CD4-positive, alpha-beta memory T cell (primary cell): ENCODE results near the gene HBA1. TPM values are rescaled to one million over a fixed set of nuclear protein-coding genes. Genes with fewer than 3 reads are reported as not detected.
"Not testable (repeated sequence)": the region's sequence is repeated elsewhere in the genome, so short reads cannot be mapped to it uniquely, and the experiment has no call there.

Source experiments
- CTCF ChIA-PET: fragments of 350-600 bp; sonication (Branson Sonifier 250); formaldehyde crosslinking; loops from one replicate; lab custom pipeline; 2021; ENCODE audit warnings: inconsistent platforms; ENCODE audit not compliant: partially characterized antibody; lab: Charles Lee
- POLR2A ChIA-PET: fragments of 350-600 bp; sonication (Branson Sonifier 250); formaldehyde crosslinking; loops from one replicate; lab custom pipeline; 2021; ENCODE audit not compliant: partially characterized antibody; lab: Charles Lee
- DNase-seq, 5 donors: peaks; one replicate each; pipeline versions ENCODE4 v3.0.0 to v3.0.0-alpha.2; 2020 to 2022; ENCODE audit warnings: mixed read lengths in 1 of 5
- H3K27ac ChIP-seq: one replicate; pipeline ENCODE4 v1.7.0; 2013; ENCODE audit warnings: low read depth, low read length
- H3K27me3 ChIP-seq: 2 replicates; pipeline ENCODE4 v1.7.0; 2013; ENCODE audit warnings: mild to moderate bottlenecking, low read length, moderate library complexity; ENCODE audit not compliant: insufficient read depth
- H3K36me3 ChIP-seq: 2 replicates; pipeline ENCODE4 v1.7.0; 2013; ENCODE audit warnings: mild to moderate bottlenecking, low read length, moderate library complexity; ENCODE audit not compliant: insufficient read depth
- H3K4me1 ChIP-seq: 2 replicates; pipeline ENCODE4 v1.7.0; 2013; ENCODE audit warnings: mild to moderate bottlenecking, low read length, moderate library complexity; ENCODE audit not compliant: insufficient read depth
- H3K4me3 ChIP-seq, 2 donors: one replicate each; pipeline ENCODE4 v1.7.0; 2013; ENCODE audit warnings: low read length in 2 of 2, mild to moderate bottlenecking in 1 of 2
- H3K9me3 ChIP-seq, 2 donors: one replicate each; pipeline ENCODE4 v1.7.0; 2013; ENCODE audit warnings: low read length in 2 of 2, control low read depth in 1 of 2; ENCODE audit not compliant: control insufficient read depth in 1 of 2
- H3K27ac Mint-ChIP-seq, 7 donors: one replicate each; pipeline ENCODE4 v1.8.0; 2020 to 2021; ENCODE audit warnings: mixed read lengths in 7 of 7, mild to moderate bottlenecking in 6 of 7, inconsistent platforms in 3 of 7, moderate library complexity in 3 of 7
- H3K27me3 Mint-ChIP-seq, 2 donors: one replicate each; pipeline ENCODE4 v1.8.0; 2020 to 2021; ENCODE audit warnings: mixed read lengths in 2 of 2
- H3K36me3 Mint-ChIP-seq, 2 donors: one replicate each; pipeline ENCODE4 v1.8.0; 2020 to 2021; ENCODE audit warnings: mixed read lengths in 2 of 2, inconsistent platforms in 1 of 2, mild to moderate bottlenecking in 1 of 2
- H3K4me1 Mint-ChIP-seq, 4 donors: one replicate each; pipeline ENCODE4 v1.8.0; 2020 to 2021; ENCODE audit warnings: mixed read lengths in 4 of 4, mild to moderate bottlenecking in 1 of 4
- H3K4me3 Mint-ChIP-seq, 8 donors: one replicate each; pipeline ENCODE4 v1.8.0; 2020 to 2021; ENCODE audit warnings: mixed read lengths in 8 of 8, mild to moderate bottlenecking in 7 of 8, moderate library complexity in 6 of 8, inconsistent platforms in 3 of 8
- H3K9me3 Mint-ChIP-seq, 8 donors: one replicate each; pipeline ENCODE4 v1.8.0; 2020 to 2021; ENCODE audit warnings: mixed read lengths in 8 of 8, mild to moderate bottlenecking in 5 of 8, inconsistent platforms in 3 of 8, moderate library complexity in 1 of 8
- intact Hi-C: fragments of 100-400 bp; cut with micrococcal nuclease; formaldehyde crosslinking; loops from one replicate; pipeline ENCODE4 v1.15.1; 2023
- polyA plus RNA-seq, 2 donors: library from polyadenylated mRNA; unstranded; fragments of 300-500 nt; fragmentation: Illumina TruSeq; gene quantifications; one replicate each; pipeline ENCODE4 v1.2.3, GENCODE V29; 2021
- total RNA-seq, 2 experiments: library from RNA; stranded (reverse); gene quantifications; one replicate each; pipeline ENCODE4 v1.2.3, GENCODE V29; 2021

Gene HBA1
- total and polyA plus RNA-seq, 4 experiments from 2014 or later, result 0.76 TPM; not detected in 3

- H3K36me3 ChIP-seq, H3K36me3 Mint-ChIP-seq, H3K4me1 Mint-ChIP-seq, POLR2A ChIA-PET, DNase-seq, H3K4me3 ChIP-seq, H3K9me3 Mint-ChIP-seq, H3K9me3 ChIP-seq, H3K27me3 ChIP-seq, intact Hi-C loops, CTCF ChIA-PET, H3K27ac ChIP-seq, H3K4me3 Mint-ChIP-seq, H3K27ac Mint-ChIP-seq, H3K4me1 ChIP-seq: not testable (repeated sequence)
- H3K27me3 Mint-ChIP-seq, result peaks cover 20 to 26% of the 10 kb centered on the region in 2 donors
These were observed 16.2 kb upstream of the HBA1 start for GRCh38 chr16:160242-160641.

- CTCF ChIA-PET, result no interaction called here
- Mint-ChIP-seq H3K9me3 (peaks cover 0 to 1% (median 0%) of the 10 kb centered on the region in 8 donors), H3K4me1 (peaks cover 0 to 7% (median 3%) of the 10 kb centered on the region in 4 donors), H3K27me3 (peaks cover 21 to 26% of the 10 kb centered on the region in 2 donors), H3K36me3 (no peaks in the 10 kb centered on the region), H3K27ac (no peak overlapping the region), H3K4me3 (no peak overlapping the region)
- H3K9me3 ChIP-seq, result no peaks in the 10 kb centered on the region
- POLR2A ChIA-PET, result no interaction called here
- no peak for DNase-seq
- no peak overlapping the region for H3K4me3 ChIP-seq
- intact Hi-C loops, result no loop called here
- no peak overlapping the region for H3K27ac ChIP-seq
- H3K4me1 ChIP-seq, result peaks cover 9% of the 10 kb centered on the region
- H3K36me3 ChIP-seq, result no peaks in the 10 kb centered on the region
- H3K27me3 ChIP-seq, result peaks cover 5% of the 10 kb centered on the region
These were observed 15.7 kb upstream of the HBA1 start for GRCh38 chr16:160691-161190.

GRCh38 chr16:162271-162991 is 14.0 kb upstream of the HBA1 start:
- ChIA-PET CTCF (no interaction called here), POLR2A (no interaction called here)
- peaks cover 1 to 9% (median 4%) of the 10 kb centered on the region in 4 donors for H3K4me1 Mint-ChIP-seq
- Histone ChIP-seq H3K27ac (no peak overlapping the region), H3K4me3 (no peak overlapping the region), H3K36me3 (no peaks in the 10 kb centered on the region), H3K4me1 (peaks cover 22% of the 10 kb centered on the region), H3K27me3 (peaks cover 15% of the 10 kb centered on the region), H3K9me3 (no peaks in the 10 kb centered on the region)
- no peak overlapping the region for H3K27ac Mint-ChIP-seq
- peaks cover 0 to 1% (median 0%) of the 10 kb centered on the region in 8 donors for H3K9me3 Mint-ChIP-seq
- DNase-seq, result no peak
- H3K27me3 Mint-ChIP-seq, result peaks cover 27 to 30% of the 10 kb centered on the region in 2 donors
- no peak overlapping the region for H3K4me3 Mint-ChIP-seq
- intact Hi-C loops, result no loop called here
- H3K36me3 Mint-ChIP-seq, result no peaks in the 10 kb centered on the region

GRCh38 chr16:163139-163538 is 13.3 kb upstream of the HBA1 start:
- Histone ChIP-seq H3K4me1 (peaks cover 22% of the 10 kb centered on the region), H3K27me3 (peaks cover 22% of the 10 kb centered on the region)
- H3K9me3 Mint-ChIP-seq, H3K4me3 ChIP-seq, H3K27ac ChIP-seq, H3K4me3 Mint-ChIP-seq, H3K36me3 Mint-ChIP-seq, CTCF ChIA-PET, intact Hi-C loops, H3K27ac Mint-ChIP-seq, H3K9me3 ChIP-seq, H3K4me1 Mint-ChIP-seq, POLR2A ChIA-PET, DNase-seq, H3K36me3 ChIP-seq: not testable (repeated sequence)
- H3K27me3 Mint-ChIP-seq, result peaks cover 28 to 32% of the 10 kb centered on the region in 2 donors

DNA sequence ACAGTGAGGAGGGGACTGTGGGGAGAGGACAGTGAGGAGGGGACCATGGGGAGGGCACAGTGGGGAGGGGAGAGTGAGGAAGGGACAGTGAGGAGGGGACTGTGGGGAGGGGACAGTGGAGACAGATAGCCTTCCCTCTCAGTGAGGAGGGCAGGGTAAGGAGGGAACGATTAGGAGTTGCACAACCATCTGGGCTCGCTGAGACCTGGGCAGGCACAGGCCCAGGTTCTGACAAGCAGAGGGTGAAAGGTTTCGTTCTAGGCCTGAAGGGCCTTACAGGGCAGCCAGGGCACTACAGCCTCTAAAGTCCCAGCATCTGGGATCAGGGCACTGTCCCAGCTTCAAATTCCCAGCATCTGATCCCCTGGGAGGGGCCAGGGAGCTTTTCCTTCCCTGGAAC is 12.8 kb upstream of the HBA1 start:
- peaks cover 22% of the 10 kb centered on the region for H3K4me1 ChIP-seq
- H3K27ac Mint-ChIP-seq, POLR2A ChIA-PET, H3K36me3 Mint-ChIP-seq, H3K4me3 ChIP-seq, H3K36me3 ChIP-seq, H3K27ac ChIP-seq, DNase-seq, H3K9me3 ChIP-seq, H3K9me3 Mint-ChIP-seq, CTCF ChIA-PET, intact Hi-C loops: not testable (repeated sequence)
- H3K4me3 Mint-ChIP-seq, result peak overlapping the region in 1 of 8 donors; percentile 51
- H3K27me3 ChIP-seq, result peaks cover 28% of the 10 kb centered on the region
- peaks cover 30 to 37% of the 10 kb centered on the region in 2 donors for H3K27me3 Mint-ChIP-seq
- H3K4me1 Mint-ChIP-seq, result peaks cover 1 to 13% (median 5%) of the 10 kb centered on the region in 4 donors

DNA sequence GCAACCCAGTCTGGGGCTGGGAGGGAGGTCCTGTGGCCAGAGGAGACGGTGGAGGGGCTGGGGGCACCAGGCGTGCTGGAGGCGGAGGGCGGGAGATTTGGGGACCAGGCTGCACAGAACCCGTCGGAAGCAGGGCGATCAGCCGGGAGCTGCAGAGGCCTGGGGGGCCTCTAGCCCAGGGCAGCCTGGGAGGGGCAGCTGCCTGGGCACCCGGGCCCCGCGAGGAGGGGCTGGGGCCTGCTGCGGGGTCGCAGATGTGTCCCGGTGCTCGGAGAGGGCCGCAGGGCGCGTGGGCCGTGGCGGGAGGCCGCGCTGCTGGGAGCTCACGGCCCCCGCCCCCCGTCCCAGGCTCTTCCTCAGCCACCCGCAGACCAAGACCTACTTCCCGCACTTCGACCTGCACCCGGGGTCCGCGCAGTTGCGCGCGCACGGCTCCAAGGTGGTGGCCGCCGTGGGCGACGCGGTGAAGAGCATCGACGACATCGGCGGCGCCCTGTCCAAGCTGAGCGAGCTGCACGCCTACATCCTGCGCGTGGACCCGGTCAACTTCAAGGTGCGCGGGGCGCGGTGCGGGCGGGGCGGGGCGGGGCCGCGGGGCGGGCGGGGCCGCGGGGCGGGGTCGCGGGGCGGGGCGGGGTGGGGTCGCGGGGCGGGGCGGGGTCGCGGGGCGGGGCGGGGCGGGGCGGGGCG is 12.2 kb upstream of the HBA1 start:
- H3K27ac Mint-ChIP-seq, H3K36me3 ChIP-seq, H3K27ac ChIP-seq, CTCF ChIA-PET, H3K9me3 Mint-ChIP-seq, H3K36me3 Mint-ChIP-seq, H3K4me3 ChIP-seq, POLR2A ChIA-PET, H3K9me3 ChIP-seq, intact Hi-C loops, H3K4me3 Mint-ChIP-seq, DNase-seq: not testable (repeated sequence)
- peaks cover 1 to 15% (median 5%) of the 10 kb centered on the region in 4 donors for H3K4me1 Mint-ChIP-seq
- H3K27me3 ChIP-seq, result peaks cover 29% of the 10 kb centered on the region
- peaks cover 22% of the 10 kb centered on the region for H3K4me1 ChIP-seq
- H3K27me3 Mint-ChIP-seq, result peaks cover 31 to 37% of the 10 kb centered on the region in 2 donors

GRCh38 chr16:164827-165538 is 11.5 kb upstream of the HBA1 start:
- peaks cover 1 to 15% (median 5%) of the 10 kb centered on the region in 4 donors for H3K4me1 Mint-ChIP-seq
- no peak overlapping the region for H3K27ac Mint-ChIP-seq
- Histone ChIP-seq H3K36me3 (no peaks in the 10 kb centered on the region), H3K27ac (no peak overlapping the region), H3K9me3 (no peaks in the 10 kb centered on the region), H3K4me3 (no peak overlapping the region), H3K27me3 (peaks cover 29% of the 10 kb centered on the region), H3K4me1 (peaks cover 22% of the 10 kb centered on the region)
- ChIA-PET POLR2A (no interaction called here), CTCF (no interaction called here)
- H3K27me3 Mint-ChIP-seq, result peaks cover 31 to 38% of the 10 kb centered on the region in 2 donors
- intact Hi-C loops, result no loop called here
- DNase-seq, result no peak
- peaks cover 0 to 1% (median 0%) of the 10 kb centered on the region in 8 donors for H3K9me3 Mint-ChIP-seq
- no peaks in the 10 kb centered on the region for H3K36me3 Mint-ChIP-seq
- H3K4me3 Mint-ChIP-seq, result peak overlapping the region in 5 of 8 donors; percentile 50 to 66 (median 53)
